GM12801 (cell line): ENCODE measurements around the gene FUT8.

Experiments used
- TF ChIP-seq, protein P1 (sequence below): IDR thresholded peaks from one replicate; pipeline ENCODE4 v1.5.1; 2011; ENCODE audit warnings: control low read depth; ENCODE audit not compliant: insufficient read length; ENCODE audit errors: extremely low read depth

Gene FUT8

DNA sequence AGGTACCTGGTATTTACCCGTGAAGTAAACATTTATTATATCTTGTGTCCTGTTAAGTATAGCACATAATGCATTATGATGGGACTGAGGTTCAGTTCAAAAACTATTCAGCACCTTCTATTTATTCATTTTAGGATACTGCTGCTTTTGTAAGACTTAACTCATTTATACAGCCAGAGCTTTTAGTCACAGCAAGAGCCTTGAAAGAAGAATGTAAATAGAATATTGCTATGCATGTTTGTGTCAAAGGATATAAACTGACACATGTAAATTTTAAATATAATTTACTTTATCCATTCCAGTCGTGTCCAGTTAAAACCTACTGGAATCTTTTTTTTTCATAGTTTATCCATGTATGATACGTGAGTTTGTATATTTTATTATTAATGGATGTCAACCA, 168.8 kb downstream of the FUT8 start:
- TF ChIP-seq, protein P1, sequence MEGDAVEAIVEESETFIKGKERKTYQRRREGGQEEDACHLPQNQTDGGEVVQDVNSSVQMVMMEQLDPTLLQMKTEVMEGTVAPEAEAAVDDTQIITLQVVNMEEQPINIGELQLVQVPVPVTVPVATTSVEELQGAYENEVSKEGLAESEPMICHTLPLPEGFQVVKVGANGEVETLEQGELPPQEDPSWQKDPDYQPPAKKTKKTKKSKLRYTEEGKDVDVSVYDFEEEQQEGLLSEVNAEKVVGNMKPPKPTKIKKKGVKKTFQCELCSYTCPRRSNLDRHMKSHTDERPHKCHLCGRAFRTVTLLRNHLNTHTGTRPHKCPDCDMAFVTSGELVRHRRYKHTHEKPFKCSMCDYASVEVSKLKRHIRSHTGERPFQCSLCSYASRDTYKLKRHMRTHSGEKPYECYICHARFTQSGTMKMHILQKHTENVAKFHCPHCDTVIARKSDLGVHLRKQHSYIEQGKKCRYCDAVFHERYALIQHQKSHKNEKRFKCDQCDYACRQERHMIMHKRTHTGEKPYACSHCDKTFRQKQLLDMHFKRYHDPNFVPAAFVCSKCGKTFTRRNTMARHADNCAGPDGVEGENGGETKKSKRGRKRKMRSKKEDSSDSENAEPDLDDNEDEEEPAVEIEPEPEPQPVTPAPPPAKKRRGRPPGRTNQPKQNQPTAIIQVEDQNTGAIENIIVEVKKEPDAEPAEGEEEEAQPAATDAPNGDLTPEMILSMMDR = no peak

DNA sequence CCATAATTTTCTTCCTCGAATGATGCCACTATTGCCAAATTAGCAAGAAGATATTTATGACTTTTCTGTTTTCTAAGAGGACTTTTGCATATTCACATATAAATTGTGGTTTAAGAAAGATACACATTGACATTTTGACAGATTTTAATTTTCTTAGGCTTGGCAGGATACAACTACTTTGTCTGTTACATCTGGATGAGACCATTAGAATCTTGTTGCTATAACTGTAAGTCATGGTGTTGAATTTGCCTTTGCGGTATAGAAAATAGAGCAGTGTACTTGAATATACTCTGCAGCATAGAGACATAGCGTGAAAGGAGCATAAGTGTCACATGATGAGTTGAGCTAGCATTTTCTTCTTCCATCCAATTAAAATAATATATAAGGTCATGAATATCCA, 169.3 kb downstream of the FUT8 start:
- TF ChIP-seq, protein P1 = no peak

DNA sequence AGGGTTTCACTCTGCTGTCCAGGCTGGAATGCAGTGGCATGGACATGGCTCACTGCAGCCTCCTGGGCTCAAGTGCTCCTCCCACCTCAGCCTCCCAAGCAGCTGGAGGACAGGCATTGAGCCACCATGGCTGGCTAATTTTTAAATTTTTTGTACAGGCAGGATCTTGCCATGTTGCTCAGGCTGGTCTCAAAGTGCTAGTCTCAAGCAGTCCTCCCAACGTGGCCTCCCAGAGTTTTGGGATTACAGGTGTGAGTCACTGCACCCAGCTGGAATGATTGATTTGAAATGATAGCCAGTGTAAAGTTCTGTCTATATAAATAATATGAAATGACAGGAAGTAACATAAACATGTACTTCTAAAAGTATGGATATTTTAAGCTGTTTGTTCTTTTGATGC, 172.7 kb downstream of the FUT8 start:
- TF ChIP-seq, protein P1 = no peak

DNA sequence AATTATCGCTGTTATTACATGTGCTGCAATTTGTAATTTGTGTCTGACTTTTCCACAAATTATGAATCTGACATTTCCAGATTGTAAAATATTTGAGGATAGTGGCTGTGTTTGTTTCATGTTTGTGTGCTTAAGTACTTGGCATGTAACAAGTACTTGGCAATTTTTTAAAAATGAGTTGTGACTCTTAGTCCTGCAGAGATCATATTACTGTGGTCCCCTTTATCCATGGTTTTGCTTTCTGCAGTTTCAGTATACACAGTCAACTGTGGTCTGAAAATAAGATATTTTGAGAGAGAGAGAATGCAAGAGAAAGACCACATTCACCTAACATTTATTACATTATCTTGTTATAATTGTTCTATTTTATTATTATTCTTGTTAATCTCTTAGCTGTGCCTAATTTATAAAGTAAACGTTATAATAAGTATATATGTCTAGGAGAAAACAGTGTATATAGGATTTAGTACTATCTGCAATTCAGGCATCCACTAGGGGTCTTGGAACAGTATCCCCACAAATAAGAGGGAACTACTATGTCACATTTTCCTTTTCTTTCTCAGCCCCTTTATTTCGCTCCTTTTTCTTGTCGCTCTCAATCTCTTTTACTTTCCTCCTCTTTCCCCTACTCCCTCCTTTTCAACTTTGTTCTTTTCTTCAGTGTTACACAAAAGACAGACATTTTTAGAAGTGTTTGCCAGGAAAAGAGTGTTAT, 176.1 kb downstream of the FUT8 start:
- TF ChIP-seq, protein P1 = no peak

DNA sequence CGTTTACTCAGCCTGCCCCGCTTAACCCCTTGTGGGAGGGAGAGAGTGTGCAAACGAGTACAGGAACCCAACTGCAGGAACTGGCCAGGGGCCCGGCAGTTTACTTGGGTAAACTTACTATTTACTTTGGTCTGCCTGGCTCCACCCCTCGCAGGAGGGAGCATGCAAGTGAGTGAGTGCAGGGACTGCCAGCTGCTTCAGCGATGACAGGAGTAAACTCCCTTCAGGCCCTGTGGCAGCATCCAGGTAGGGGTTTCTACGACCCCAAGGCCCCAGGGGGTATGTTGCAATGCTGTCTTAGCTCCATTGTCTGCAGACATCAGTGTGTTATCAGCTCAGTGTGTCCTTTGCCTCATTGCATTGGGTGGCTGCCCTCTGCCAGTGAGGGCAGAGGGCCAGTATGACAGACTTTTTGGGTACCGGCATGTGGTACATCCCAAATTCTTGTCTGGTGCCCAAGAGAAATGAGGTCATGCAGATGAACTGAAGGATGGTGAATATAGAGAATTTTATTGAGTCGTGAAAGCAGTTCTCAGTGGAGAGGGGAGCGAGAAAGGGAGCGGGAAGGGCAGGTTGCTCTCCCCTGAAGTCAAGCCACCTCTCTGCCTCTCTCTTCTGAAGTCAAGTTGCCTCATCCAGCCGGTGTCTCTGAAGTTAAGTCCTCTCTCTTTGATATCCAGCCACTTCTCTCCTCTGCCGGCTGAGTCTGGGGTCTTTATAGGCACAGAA, 181.8 kb downstream of the FUT8 start:
- TF ChIP-seq, protein P1 = no peak

DNA sequence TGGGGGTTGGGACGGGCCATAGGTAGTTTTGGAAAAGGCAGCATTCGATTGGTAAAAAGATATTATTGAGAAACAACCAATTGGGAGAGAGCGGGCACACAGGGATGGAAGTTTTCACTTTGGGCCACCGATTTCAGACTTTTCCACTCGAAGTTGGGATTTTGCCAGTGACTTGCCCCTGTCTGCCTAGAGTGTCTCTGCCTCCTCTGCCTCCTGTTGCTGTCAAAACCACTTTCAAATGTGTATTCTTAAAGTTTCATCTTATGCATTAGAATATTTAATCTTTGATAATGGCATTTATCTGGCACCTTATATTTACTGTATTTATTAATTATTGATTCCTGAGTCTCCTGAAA, 182.3 kb downstream of the FUT8 start:
- TF ChIP-seq, protein P1 = no peak

DNA sequence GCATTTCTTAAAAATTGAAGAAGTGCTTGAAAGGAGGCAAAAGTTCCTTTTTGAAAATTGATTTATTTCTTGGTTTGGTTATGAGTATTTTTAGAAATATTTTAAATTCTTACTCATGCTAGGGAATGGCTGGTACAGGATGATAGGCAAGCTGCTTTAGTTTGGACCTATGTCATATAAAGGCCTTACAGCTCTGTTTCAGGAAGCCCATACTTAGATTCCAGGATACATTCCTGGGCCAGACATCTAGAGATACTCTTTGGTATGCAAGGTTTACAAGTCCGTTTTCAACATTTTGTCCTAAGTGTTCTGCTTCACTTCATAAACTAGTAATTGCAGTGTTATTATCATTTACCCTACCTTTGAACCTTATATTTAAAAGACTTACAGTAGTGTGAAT, 186.8 kb downstream of the FUT8 start:
- TF ChIP-seq, protein P1 = no peak
